Endothelial cell (in vitro differentiated cells): ENCODE data around the gene EPHA7. TPM values are rescaled to one million over a fixed set of nuclear protein-coding genes. Genes with fewer than 3 reads are reported as not detected.

Experiments used
- DNase-seq: peaks from one replicate; pipeline ENCODE4 v3.0.0; 2021; ENCODE audit warnings: low spot score
- H3K27ac Mint-ChIP-seq: one replicate; pipeline ENCODE4 v1.8.0; 2021; ENCODE audit warnings: mixed read lengths, inconsistent platforms; ENCODE audit not compliant: unreplicated experiment
- H3K27me3 Mint-ChIP-seq: one replicate; pipeline ENCODE4 v1.8.0; 2021; ENCODE audit warnings: mild to moderate bottlenecking, moderate library complexity, mixed read lengths, inconsistent platforms; ENCODE audit not compliant: unreplicated experiment
- H3K36me3 Mint-ChIP-seq: one replicate; pipeline ENCODE4 v1.8.0; 2021; ENCODE audit warnings: mild to moderate bottlenecking, low read depth, mixed read lengths, inconsistent platforms; ENCODE audit not compliant: unreplicated experiment
- H3K4me1 Mint-ChIP-seq: one replicate; pipeline ENCODE4 v1.8.0; 2021; ENCODE audit warnings: mild to moderate bottlenecking, mixed read lengths, inconsistent platforms; ENCODE audit not compliant: unreplicated experiment
- H3K4me3 Mint-ChIP-seq: one replicate; pipeline ENCODE4 v1.8.0; 2021; ENCODE audit warnings: mild to moderate bottlenecking, mixed read lengths, inconsistent platforms; ENCODE audit not compliant: unreplicated experiment
- H3K9me3 Mint-ChIP-seq: one replicate; pipeline ENCODE4 v1.8.0; 2021; ENCODE audit warnings: mixed read lengths, inconsistent platforms; ENCODE audit not compliant: unreplicated experiment
- total RNA-seq: library from RNA; stranded (reverse); fragmentation: NEBNext Ultra II Directional; extraction: Animal tissue kit (Norgen Biotek cat#: 25700); gene quantifications from one replicate; pipeline ENCODE4 v1.2.1, GENCODE V29; 2021; ENCODE audit not compliant: unreplicated experiment
- TF ChIP-seq, protein P1 (sequence below): fragments of 200-600 bp; sonication (generic); IDR thresholded peaks from one replicate; pipeline ENCODE4 v1.5.0; 2021; ENCODE audit warnings: antibody characterized with exemption; ENCODE audit not compliant: unreplicated experiment

The EPHA7 gene
- total RNA-seq, 1 donor from 2014 or later, result 12.1 TPM

DNA sequence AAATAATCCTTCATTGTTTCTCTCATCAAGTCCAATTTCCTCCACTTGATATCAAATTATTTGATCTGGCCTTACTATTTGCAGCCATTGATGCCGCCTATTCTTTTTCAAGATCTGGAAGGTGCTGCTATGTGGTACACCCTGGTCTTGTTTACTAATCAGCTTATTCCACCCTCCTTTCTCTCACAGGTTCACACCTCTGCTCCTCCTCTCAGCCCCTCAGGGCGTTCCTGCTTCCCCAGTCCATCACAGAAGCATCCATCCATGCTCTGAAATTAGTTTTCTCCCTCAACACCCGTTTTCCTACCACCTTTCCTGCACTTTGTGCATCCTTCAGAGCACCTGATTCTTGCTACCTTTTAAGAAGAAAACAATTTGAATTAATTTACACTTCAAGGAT lies 183.6 kb downstream of the EPHA7 start:
- DNase-seq, result no peak
- H3K4me3 Mint-ChIP-seq, result no peak overlapping the region
- H3K36me3 Mint-ChIP-seq, result no peaks in the 10 kb centered on the region
- no peaks in the 10 kb centered on the region for H3K27me3 Mint-ChIP-seq
- no peaks in the 10 kb centered on the region for H3K9me3 Mint-ChIP-seq
- H3K4me1 Mint-ChIP-seq, result no peaks in the 10 kb centered on the region
- no peak overlapping the region for H3K27ac Mint-ChIP-seq
- TF ChIP-seq, protein P1, sequence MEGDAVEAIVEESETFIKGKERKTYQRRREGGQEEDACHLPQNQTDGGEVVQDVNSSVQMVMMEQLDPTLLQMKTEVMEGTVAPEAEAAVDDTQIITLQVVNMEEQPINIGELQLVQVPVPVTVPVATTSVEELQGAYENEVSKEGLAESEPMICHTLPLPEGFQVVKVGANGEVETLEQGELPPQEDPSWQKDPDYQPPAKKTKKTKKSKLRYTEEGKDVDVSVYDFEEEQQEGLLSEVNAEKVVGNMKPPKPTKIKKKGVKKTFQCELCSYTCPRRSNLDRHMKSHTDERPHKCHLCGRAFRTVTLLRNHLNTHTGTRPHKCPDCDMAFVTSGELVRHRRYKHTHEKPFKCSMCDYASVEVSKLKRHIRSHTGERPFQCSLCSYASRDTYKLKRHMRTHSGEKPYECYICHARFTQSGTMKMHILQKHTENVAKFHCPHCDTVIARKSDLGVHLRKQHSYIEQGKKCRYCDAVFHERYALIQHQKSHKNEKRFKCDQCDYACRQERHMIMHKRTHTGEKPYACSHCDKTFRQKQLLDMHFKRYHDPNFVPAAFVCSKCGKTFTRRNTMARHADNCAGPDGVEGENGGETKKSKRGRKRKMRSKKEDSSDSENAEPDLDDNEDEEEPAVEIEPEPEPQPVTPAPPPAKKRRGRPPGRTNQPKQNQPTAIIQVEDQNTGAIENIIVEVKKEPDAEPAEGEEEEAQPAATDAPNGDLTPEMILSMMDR, result no peak

DNA sequence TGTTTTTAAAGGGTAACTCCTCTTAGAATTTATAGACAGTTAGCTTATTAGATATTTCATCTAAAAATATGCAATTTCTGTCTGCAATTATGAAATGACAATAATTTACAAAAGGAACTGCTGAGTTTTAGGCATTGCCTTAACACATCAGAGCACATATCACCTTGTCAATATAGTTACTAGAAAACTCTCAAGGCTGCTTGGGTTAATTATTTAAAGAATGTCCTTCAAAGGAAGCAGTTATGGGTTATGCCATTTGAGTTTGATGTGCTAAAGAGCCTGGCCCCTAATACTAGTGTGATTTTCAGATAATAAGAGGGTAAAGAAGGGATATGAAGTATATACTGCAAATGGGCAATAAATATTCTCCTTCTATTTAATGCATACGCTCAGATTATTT lies 192.5 kb downstream of the EPHA7 start:
- Mint-ChIP-seq H3K4me1 (no peaks in the 10 kb centered on the region), H3K27ac (no peak overlapping the region), H3K9me3 (no peaks in the 10 kb centered on the region), H3K27me3 (no peaks in the 10 kb centered on the region), H3K36me3 (no peaks in the 10 kb centered on the region), H3K4me3 (no peak overlapping the region)
- no peak for DNase-seq
- TF ChIP-seq, protein P1, result no peak

DNA sequence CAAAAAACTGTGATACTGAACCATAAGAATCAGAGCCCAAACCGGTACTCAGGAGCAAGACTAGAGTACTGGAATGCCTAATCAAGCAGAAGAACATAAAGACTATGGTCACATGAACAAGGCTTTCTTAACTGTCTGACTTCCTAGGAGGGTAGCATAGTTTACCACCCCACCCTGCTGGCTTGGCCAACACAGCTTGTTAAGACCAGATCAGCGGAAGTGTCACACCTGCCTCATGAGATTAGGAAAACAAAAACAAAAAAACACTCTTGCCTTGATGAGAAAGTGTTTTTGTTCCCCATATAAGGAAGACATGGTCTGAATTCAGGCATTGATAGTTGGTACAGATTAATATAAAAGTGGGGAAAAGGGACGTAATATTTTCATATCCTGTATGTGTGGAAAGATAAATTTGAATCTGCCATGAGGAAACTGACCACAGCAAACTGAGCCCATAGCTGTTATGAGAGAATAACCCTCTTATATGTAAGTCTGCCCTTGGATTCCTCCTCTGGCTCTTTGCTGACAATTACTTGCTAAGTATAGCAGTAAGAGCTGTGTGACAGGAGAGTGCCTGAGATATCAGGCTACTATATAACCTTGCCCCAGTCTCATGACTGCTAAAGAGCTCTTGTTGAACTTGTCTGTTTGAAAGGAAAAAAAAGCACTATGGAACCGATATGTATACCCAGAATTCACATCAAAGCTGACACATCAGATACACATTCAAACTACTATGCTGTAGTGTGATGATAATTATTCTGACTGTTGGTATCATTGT lies 197.1 kb downstream of the EPHA7 start:
- no peaks in the 10 kb centered on the region for H3K9me3 Mint-ChIP-seq
- no peak overlapping the region for H3K27ac Mint-ChIP-seq
- TF ChIP-seq, protein P1, result no peak
- H3K36me3 Mint-ChIP-seq, result no peaks in the 10 kb centered on the region
- H3K27me3 Mint-ChIP-seq, result no peaks in the 10 kb centered on the region
- H3K4me1 Mint-ChIP-seq, result no peaks in the 10 kb centered on the region
- DNase-seq, result no peak
- no peak overlapping the region for H3K4me3 Mint-ChIP-seq

DNA sequence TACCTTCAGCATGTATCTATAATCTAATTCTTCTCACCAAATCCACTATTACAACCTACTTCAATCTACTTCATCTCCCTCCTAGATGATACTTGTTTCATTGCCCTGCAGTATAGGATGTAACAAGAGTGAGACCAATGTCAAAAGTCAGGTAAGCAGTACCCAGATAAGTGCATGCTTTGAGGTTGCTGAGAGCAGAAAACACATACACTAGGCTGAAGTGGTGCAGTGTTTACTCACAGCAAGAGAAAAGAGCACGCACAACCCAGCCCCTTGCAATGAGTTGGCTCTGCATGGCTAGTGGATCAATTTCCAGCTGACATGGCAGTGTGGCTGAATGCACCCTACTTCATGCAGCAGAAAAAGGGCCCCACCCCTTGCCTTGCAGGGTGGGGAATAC lies 199.9 kb downstream of the EPHA7 start:
- Mint-ChIP-seq H3K9me3 (no peaks in the 10 kb centered on the region), H3K4me1 (no peaks in the 10 kb centered on the region), H3K27ac (no peak overlapping the region), H3K36me3 (no peaks in the 10 kb centered on the region), H3K27me3 (peaks cover 1% of the 10 kb centered on the region), H3K4me3 (no peak overlapping the region)
- DNase-seq, result no peak
- TF ChIP-seq, protein P1, result no peak

DNA sequence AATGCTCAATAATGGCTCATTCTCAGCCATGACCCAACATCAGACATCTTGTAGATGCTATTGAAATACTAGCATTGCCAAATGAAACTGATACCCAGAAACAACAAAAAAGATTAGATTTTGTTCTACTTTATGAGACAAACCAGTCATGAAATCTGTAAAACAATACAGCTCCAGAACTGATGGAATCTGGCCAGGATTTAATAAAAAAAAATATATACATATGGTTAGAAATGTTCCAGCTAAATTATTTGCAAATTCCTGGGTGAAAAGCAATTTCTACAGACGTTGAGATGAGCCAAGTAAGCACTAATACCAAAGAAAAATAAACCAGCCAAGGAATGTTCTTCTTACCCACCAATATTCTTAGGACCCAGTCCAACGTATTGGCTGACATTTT lies 201.3 kb downstream of the EPHA7 start:
- peaks cover 1% of the 10 kb centered on the region for H3K27me3 Mint-ChIP-seq
- no peaks in the 10 kb centered on the region for H3K9me3 Mint-ChIP-seq
- TF ChIP-seq, protein P1, result no peak
- peaks cover 5% of the 10 kb centered on the region for H3K4me1 Mint-ChIP-seq
- H3K36me3 Mint-ChIP-seq, result no peaks in the 10 kb centered on the region
- H3K27ac Mint-ChIP-seq, result no peak overlapping the region
- DNase-seq, result no peak
- no peak overlapping the region for H3K4me3 Mint-ChIP-seq
